OCI-M1 (cell line): ENCODE results near the gene KASH5.
A peak's percentile ranks its signal among the peaks of the same experiment; 100 is the strongest.

Experiments
- DNase-seq: peaks from one replicate; lab custom pipeline; 2025; lab: John Stamatoyannopoulos, UW

KASH5 gene

GRCh38 chr19:49436381-49437017, 48.5 kb downstream of the KASH5 start:
- DNase-seq = peak; percentile 46

GRCh38 chr19:49437231-49437630, 49.2 kb downstream of the KASH5 start:
- DNase-seq = no peak

GRCh38 chr19:49438261-49438660, 50.2 kb downstream of the KASH5 start:
- no peak for DNase-seq

- no peak for DNase-seq
Observed at GRCh38 chr19:49439836-49440235, 51.8 kb downstream of the KASH5 start.

GRCh38 chr19:49440439-49441209, 52.6 kb downstream of the KASH5 start:
- DNase-seq = no peak

- no peak for DNase-seq
Observed at GRCh38 chr19:49441210-49441959, 53.3 kb downstream of the KASH5 start, which contains the start of gene SLC17A7. Gene SLC17A7, minus strand, starts transcription at chr19:49441527. Its CDS starts 148 bp downstream, at chr19:49441379.

- no peak for DNase-seq
Observed at GRCh38 chr19:49441960-49442350, 53.9 kb downstream of the KASH5 start.

- DNase-seq = no peak
Observed at GRCh38 chr19:49442354-49442753, 54.3 kb downstream of the KASH5 start.

- DNase-seq = peak; percentile 87
Observed at GRCh38 chr19:49442771-49443365, 54.8 kb downstream of the KASH5 start.

- DNase-seq = peak; percentile 97
Observed at GRCh38 chr19:49443366-49444099, 55.5 kb downstream of the KASH5 start.

GRCh38 chr19:49444100-49444700, 56.2 kb downstream of the KASH5 start:
- peak; percentile 30 for DNase-seq

- no peak for DNase-seq
Observed at GRCh38 chr19:49445997-49446396, 57.9 kb downstream of the KASH5 start.

- DNase-seq = no peak
Observed at GRCh38 chr19:49447485-49448431, 59.7 kb downstream of the KASH5 start.

GRCh38 chr19:49448432-49448786, 60.4 kb downstream of the KASH5 start:
- no peak for DNase-seq

GRCh38 chr19:49450405-49450804, 62.4 kb downstream of the KASH5 start:
- DNase-seq = no peak

GRCh38 chr19:49451430-49452181, 63.6 kb downstream of the KASH5 start, which contains the start of gene PIH1D1:
Gene PIH1D1, minus strand, starts transcription at chr19:49451814. Its CDS starts 240 bp downstream, at chr19:49451574.
- DNase-seq = peak; percentile 100

- DNase-seq = peak; percentile 100
Observed at GRCh38 chr19:49453013-49453756, 65.1 kb downstream of the KASH5 start, which contains the start of gene ALDH16A1. Gene ALDH16A1, plus strand, starts transcription at chr19:49453225. Its CDS starts 107 bp downstream, at chr19:49453332.

- DNase-seq = no peak
Observed at GRCh38 chr19:49453757-49454240, 65.8 kb downstream of the KASH5 start.
